CD4-positive, CD25-positive, alpha-beta regulatory T cell (primary cell): ENCODE results near the gene CDKN3. TPM values are rescaled to one million over a fixed set of nuclear protein-coding genes. Genes with fewer than 3 reads are reported as not detected.
"Not testable (repeated sequence)": the region's sequence is repeated elsewhere in the genome, so short reads cannot be mapped to it uniquely, and the experiment has no call there.

Source experiments
- ATAC-seq, 2 donors: fragments of 150-1000 bp; cut with Tn5 transposase; one replicate each; pipeline ENCODE4 v1.10.0; 2021; ENCODE audit warnings: low read depth in 2 of 2, moderate number of reproducible peaks in 2 of 2, moderate library complexity in 1 of 2
- DNase-seq, 3 donors: peaks; one replicate each; pipeline versions ENCODE4 v3.0.0 to v3.0.0-alpha.2; 2012 to 2022; ENCODE audit warnings: mixed read lengths in 1 of 3
- H3K27ac ChIP-seq: one replicate; pipeline ENCODE4 v1.7.0; 2013; ENCODE audit warnings: mild to moderate bottlenecking, low read length; ENCODE audit not compliant: insufficient read depth, poor library complexity, severe bottlenecking
- H3K27me3 ChIP-seq: one replicate; pipeline ENCODE4 v1.7.0; 2013; ENCODE audit warnings: low read length; ENCODE audit not compliant: control insufficient read depth, insufficient read depth
- H3K36me3 ChIP-seq: one replicate; pipeline ENCODE4 v1.7.0; 2013; ENCODE audit warnings: mild to moderate bottlenecking, low read length, moderate library complexity; ENCODE audit not compliant: control insufficient read depth, insufficient read depth
- H3K4me1 ChIP-seq: 2 replicates; pipeline ENCODE4 v1.7.0; 2013; ENCODE audit warnings: mild to moderate bottlenecking, low read length; ENCODE audit not compliant: insufficient read depth, control insufficient read depth, poor library complexity, severe bottlenecking
- H3K4me3 ChIP-seq: one replicate; pipeline ENCODE4 v1.7.0; 2013; ENCODE audit warnings: low read depth, mild to moderate bottlenecking, low read length, moderate library complexity
- H3K9me3 ChIP-seq, 2 experiments: 1 replicate in 1 of 2; 2 replicates in 1 of 2; pipeline ENCODE4 v1.7.0; 2013; ENCODE audit warnings: low read length in 2 of 2, mild to moderate bottlenecking in 1 of 2, moderate library complexity in 1 of 2; ENCODE audit not compliant: control insufficient read depth in 2 of 2
- H3K27ac Mint-ChIP-seq, 3 donors: one replicate each; pipeline ENCODE4 v1.8.0; 2020 to 2022; ENCODE audit warnings: mild to moderate bottlenecking in 3 of 3, mixed read lengths in 3 of 3, moderate library complexity in 2 of 3
- H3K27me3 Mint-ChIP-seq: one replicate; pipeline ENCODE4 v1.8.0; 2022; ENCODE audit warnings: mild to moderate bottlenecking, mixed read lengths
- H3K36me3 Mint-ChIP-seq: one replicate; pipeline ENCODE4 v1.8.0; 2020; ENCODE audit warnings: mixed read lengths
- H3K4me1 Mint-ChIP-seq, 4 donors: one replicate each; pipeline ENCODE4 v1.8.0; 2020 to 2022; ENCODE audit warnings: mixed read lengths in 4 of 4, mild to moderate bottlenecking in 1 of 4
- H3K4me3 Mint-ChIP-seq, 4 donors: one replicate each; pipeline ENCODE4 v1.8.0; 2020 to 2022; ENCODE audit warnings: mild to moderate bottlenecking in 4 of 4, mixed read lengths in 4 of 4, moderate library complexity in 3 of 4
- H3K9me3 Mint-ChIP-seq, 7 donors: one replicate each; pipeline ENCODE4 v1.8.0; 2020 to 2022; ENCODE audit warnings: mixed read lengths in 7 of 7, mild to moderate bottlenecking in 3 of 7, moderate library complexity in 2 of 7
- polyA plus RNA-seq, 4 donors: library from polyadenylated mRNA; unstranded; fragments of 300-500 nt; fragmentation: Illumina TruSeq; gene quantifications; one replicate each; pipeline ENCODE4 v1.2.3, GENCODE V29; 2021
- total RNA-seq: library from RNA; stranded (reverse); gene quantifications from one replicate; pipeline ENCODE4 v1.2.3, GENCODE V29; 2022

CDKN3 gene
- total and polyA plus RNA-seq, 5 donors from 2014 or later: 9.3 to 20.7 (median 14.2) TPM

GRCh38 chr14:54425537-54426274, 28.9 kb downstream of the CDKN3 start:
- peaks cover 49% of the 10 kb centered on the region for H3K36me3 ChIP-seq
- peaks cover 26% of the 10 kb centered on the region for H3K36me3 Mint-ChIP-seq

GRCh38 chr14:54427871-54428270, 31.1 kb downstream of the CDKN3 start:
- Histone ChIP-seq H3K4me1 (no peaks in the 10 kb centered on the region), H3K27me3 (no peaks in the 10 kb centered on the region), H3K4me3 (no peak overlapping the region), H3K36me3 (peaks cover 60% of the 10 kb centered on the region), H3K9me3 (no peaks in the 10 kb centered on the region), H3K27ac (no peak overlapping the region)
- DNase-seq: no peak
- Mint-ChIP-seq H3K27me3 (no peaks in the 10 kb centered on the region), H3K4me1 (peaks cover 7 to 17% (median 14%) of the 10 kb centered on the region in 4 donors), H3K36me3 (peaks cover 26% of the 10 kb centered on the region), H3K4me3 (no peak overlapping the region), H3K9me3 (no peaks in the 10 kb centered on the region), H3K27ac (no peak overlapping the region)
- no peak for ATAC-seq

More at GRCh38 chr14:54425537-54426274, 28.9 kb downstream of the CDKN3 start:
- Histone ChIP-seq H3K9me3 (no peaks in the 10 kb centered on the region), H3K27me3 (no peaks in the 10 kb centered on the region), H3K4me3 (no peak overlapping the region), H3K4me1 (no peaks in the 10 kb centered on the region), H3K27ac (no peak overlapping the region)
- H3K4me3 Mint-ChIP-seq: no peak overlapping the region
- peaks cover 0 to 11% (median 5%) of the 10 kb centered on the region in 4 donors for H3K4me1 Mint-ChIP-seq
- H3K9me3 Mint-ChIP-seq: no peaks in the 10 kb centered on the region
- no peaks in the 10 kb centered on the region for H3K27me3 Mint-ChIP-seq
- ATAC-seq (no peak), DNase-seq (no peak)
- no peak overlapping the region for H3K27ac Mint-ChIP-seq

- no peaks in the 10 kb centered on the region for H3K27me3 Mint-ChIP-seq
- no peak overlapping the region for H3K27ac ChIP-seq
- no peaks in the 10 kb centered on the region for H3K27me3 ChIP-seq
- H3K4me1 ChIP-seq: no peaks in the 10 kb centered on the region
- peak overlapping the region in 1 of 3 donors; percentile 83 for H3K27ac Mint-ChIP-seq
- no peak overlapping the region for H3K4me3 Mint-ChIP-seq
- peaks cover 64% of the 10 kb centered on the region for H3K36me3 ChIP-seq
- no peaks in the 10 kb centered on the region for H3K9me3 Mint-ChIP-seq
- H3K9me3 ChIP-seq: no peaks in the 10 kb centered on the region
- no peak overlapping the region for H3K4me3 ChIP-seq
- no peak for DNase-seq
- ATAC-seq: no peak
- peaks cover 14 to 22% (median 20%) of the 10 kb centered on the region in 4 donors for H3K4me1 Mint-ChIP-seq
- peaks cover 29% of the 10 kb centered on the region for H3K36me3 Mint-ChIP-seq
Observed at GRCh38 chr14:54428527-54428926, 31.7 kb downstream of the CDKN3 start.

DNA sequence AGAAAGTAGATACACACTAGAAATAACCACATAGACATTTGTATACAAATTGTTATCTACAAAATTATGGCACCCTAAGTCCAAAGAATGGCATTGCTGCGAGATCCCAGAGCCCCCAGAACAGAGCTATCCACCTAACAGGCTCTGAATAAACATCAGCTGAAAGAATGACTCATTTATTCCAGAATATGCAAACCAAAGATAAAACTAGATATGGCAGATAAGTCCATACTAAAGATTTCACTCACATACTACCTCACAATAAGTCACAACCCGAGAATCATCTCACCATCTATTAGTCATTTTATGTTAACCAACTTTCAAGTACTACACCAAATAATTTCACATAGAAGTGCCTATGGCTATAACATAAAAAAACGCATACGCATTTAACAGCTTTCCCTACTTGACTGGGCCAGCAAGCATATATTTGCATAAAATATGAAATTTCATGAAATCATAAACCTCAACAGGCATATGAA, 38.7 kb downstream of the CDKN3 start:
- Histone ChIP-seq H3K9me3 (no peaks in the 10 kb centered on the region), H3K4me3 (peak overlapping the region; percentile 52), H3K27ac (peak overlapping the region; percentile 45), H3K27me3 (no peaks in the 10 kb centered on the region), H3K36me3 (peaks cover 26% of the 10 kb centered on the region), H3K4me1 (peaks cover 56% of the 10 kb centered on the region)
- ATAC-seq (peak; percentile 58 to 72), DNase-seq (peak in 2 of 3 donors; percentile 14 to 53)
- Mint-ChIP-seq H3K4me1 (peaks cover 55 to 82% (median 69%) of the 10 kb centered on the region in 4 donors), H3K4me3 (peak overlapping the region; percentile 2 to 79 (median 48)), H3K27ac (peak overlapping the region; percentile 16 to 77 (median 48)), H3K9me3 (no peaks in the 10 kb centered on the region), H3K27me3 (no peaks in the 10 kb centered on the region), H3K36me3 (peaks cover 19% of the 10 kb centered on the region)

DNA sequence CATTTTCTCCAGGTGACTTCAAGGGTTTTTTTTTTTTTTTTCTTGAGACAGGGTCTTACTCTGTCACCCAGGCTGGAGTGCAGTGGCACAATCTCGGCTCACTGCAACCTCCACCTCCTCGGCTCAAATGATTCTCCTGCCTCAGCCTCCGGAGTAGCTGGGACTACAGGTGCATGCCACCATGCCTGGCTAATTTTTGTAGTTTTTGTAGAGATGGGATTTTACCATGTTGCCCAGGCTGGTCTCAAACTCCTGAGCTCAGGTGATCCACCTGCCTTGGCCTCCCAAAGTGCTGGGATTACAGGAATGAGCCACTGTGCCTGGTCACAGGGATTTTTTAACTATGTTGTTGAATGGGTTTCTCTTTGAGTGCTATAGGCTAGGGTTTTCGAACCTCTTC, 41.1 kb downstream of the CDKN3 start:
- not testable (repeated sequence) for H3K27ac Mint-ChIP-seq

DNA sequence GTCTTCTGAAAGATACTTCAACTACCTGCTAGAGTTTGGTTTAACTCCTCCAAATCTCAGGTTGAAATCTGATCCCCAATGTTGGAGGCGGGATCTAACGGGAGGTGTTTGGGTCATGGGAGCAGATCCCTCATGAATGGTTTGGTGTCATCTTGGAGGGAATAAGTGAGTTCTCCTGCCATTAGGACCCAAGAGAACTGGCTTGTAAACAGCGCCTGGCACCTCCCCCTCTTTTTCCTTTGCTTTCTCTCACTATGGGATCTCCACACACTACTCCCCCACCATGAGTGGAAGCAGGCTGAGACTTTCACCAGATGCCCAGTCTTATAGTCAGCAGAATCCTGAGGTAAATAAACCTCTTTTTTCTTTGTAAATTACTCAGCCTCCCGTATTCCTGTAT, 41.9 kb downstream of the CDKN3 start:
- H3K4me1 Mint-ChIP-seq: peaks cover 44 to 79% (median 63%) of the 10 kb centered on the region in 4 donors
- peak overlapping the region; percentile 7 to 97 (median 64) for H3K4me3 Mint-ChIP-seq
- H3K4me1 ChIP-seq: peaks cover 64% of the 10 kb centered on the region

More for the DNA sequence above, 41.1 kb downstream of the CDKN3 start:
- H3K27ac ChIP-seq, ATAC-seq, DNase-seq, H3K27me3 Mint-ChIP-seq, H3K9me3 Mint-ChIP-seq, H3K9me3 ChIP-seq, H3K27me3 ChIP-seq: not testable (repeated sequence)
- Mint-ChIP-seq H3K4me3 (peak overlapping the region in 2 of 4 donors; percentile 51 to 85), H3K36me3 (peaks cover 18% of the 10 kb centered on the region), H3K4me1 (peaks cover 50 to 86% (median 70%) of the 10 kb centered on the region in 4 donors)
- peaks cover 64% of the 10 kb centered on the region for H3K4me1 ChIP-seq
- H3K4me3 ChIP-seq: peak overlapping the region; percentile 52
- peaks cover 13% of the 10 kb centered on the region for H3K36me3 ChIP-seq

GRCh38 chr14:54440037-54440436, 43.2 kb downstream of the CDKN3 start:
- H3K4me1 ChIP-seq: peaks cover 55% of the 10 kb centered on the region
- H3K4me1 Mint-ChIP-seq: peaks cover 39 to 65% (median 52%) of the 10 kb centered on the region in 4 donors
- peak overlapping the region; percentile 93 for H3K4me3 ChIP-seq

More for the DNA sequence above, 41.9 kb downstream of the CDKN3 start:
- Histone ChIP-seq H3K9me3 (no peaks in the 10 kb centered on the region), H3K27me3 (no peaks in the 10 kb centered on the region), H3K4me3 (no peak overlapping the region), H3K27ac (no peak overlapping the region), H3K36me3 (peaks cover 10% of the 10 kb centered on the region)
- Mint-ChIP-seq H3K27me3 (peaks cover 6% of the 10 kb centered on the region), H3K27ac (no peak overlapping the region), H3K36me3 (peaks cover 15% of the 10 kb centered on the region), H3K9me3 (peaks cover 0 to 2% (median 0%) of the 10 kb centered on the region in 7 donors)
- ATAC-seq (no peak), DNase-seq (no peak)

More at GRCh38 chr14:54440037-54440436, 43.2 kb downstream of the CDKN3 start:
- Mint-ChIP-seq H3K27ac (peak overlapping the region; percentile 84 to 97 (median 90)), H3K36me3 (peaks cover 10% of the 10 kb centered on the region), H3K9me3 (peaks cover 0 to 2% (median 0%) of the 10 kb centered on the region in 7 donors), H3K27me3 (peaks cover 10% of the 10 kb centered on the region), H3K4me3 (peak overlapping the region; percentile 85 to 97 (median 94))
- H3K27me3 ChIP-seq: no peaks in the 10 kb centered on the region
- no peak for DNase-seq
- H3K27ac ChIP-seq: no peak overlapping the region
- no peaks in the 10 kb centered on the region for H3K9me3 ChIP-seq
- peaks cover 3% of the 10 kb centered on the region for H3K36me3 ChIP-seq
- no peak for ATAC-seq
